Neural crest cell (in vitro differentiated cells): Measurements from ENCODE around the gene CTPS1. TPM values are rescaled to one million over a fixed set of nuclear protein-coding genes. Genes with fewer than 3 reads are reported as not detected.

Experiments used
- DNase-seq: peaks from one replicate; pipeline ENCODE4 v3.0.0; 2021; ENCODE audit warnings: low read depth, mixed read lengths, low spot score
- H3K27ac Mint-ChIP-seq: one replicate; pipeline ENCODE4 v1.8.0; 2021; ENCODE audit warnings: mild to moderate bottlenecking, mixed read lengths; ENCODE audit not compliant: unreplicated experiment
- H3K27me3 Mint-ChIP-seq: 2 replicates; pipeline ENCODE4 v1.8.0; 2021; ENCODE audit warnings: low read depth, mild to moderate bottlenecking, mixed read lengths
- H3K36me3 Mint-ChIP-seq: 2 replicates; pipeline ENCODE4 v1.8.0; 2021; ENCODE audit warnings: low read depth, mild to moderate bottlenecking, mixed read lengths
- H3K4me1 Mint-ChIP-seq: 2 replicates; pipeline ENCODE4 v1.8.0; 2021; ENCODE audit warnings: mixed read lengths
- H3K4me3 Mint-ChIP-seq: one replicate; pipeline ENCODE4 v1.8.0; 2021; ENCODE audit warnings: mild to moderate bottlenecking, mixed read lengths
- H3K9me3 Mint-ChIP-seq: 2 replicates; pipeline ENCODE4 v1.8.0; 2021; ENCODE audit warnings: mixed read lengths
- CTCF ChIP-seq: fragments of 200-600 bp; sonication (generic); conservative IDR thresholded peaks from 2 replicates; pipeline ENCODE4 v1.5.0; 2021; ENCODE audit warnings: antibody characterized with exemption, mild to moderate bottlenecking
- total RNA-seq: library from RNA; stranded (reverse); gene quantifications from 2 replicates; pipeline ENCODE4 v1.2.1, GENCODE V29; 2021

Gene CTPS1
- total RNA-seq, 1 donor from 2014 or later = 114 TPM

- H3K27ac Mint-ChIP-seq = no peak overlapping the region
- H3K4me1 Mint-ChIP-seq = no peaks in the 10 kb centered on the region
- H3K9me3 Mint-ChIP-seq = no peaks in the 10 kb centered on the region
- H3K4me3 Mint-ChIP-seq = no peak overlapping the region
- no peaks in the 10 kb centered on the region for H3K36me3 Mint-ChIP-seq
- no peak for TF ChIP-seq CTCF
- H3K27me3 Mint-ChIP-seq = no peaks in the 10 kb centered on the region
- DNase-seq = no peak
Observed at GRCh38 chr1:40969445-40969844, 10.1 kb upstream of the CTPS1 start.

GRCh38 chr1:40971966-40972365 is 7.5 kb upstream of the CTPS1 start:
- peaks cover 3% of the 10 kb centered on the region for H3K9me3 Mint-ChIP-seq
- no peaks in the 10 kb centered on the region for H3K4me1 Mint-ChIP-seq
- DNase-seq = no peak
- no peaks in the 10 kb centered on the region for H3K27me3 Mint-ChIP-seq
- no peak overlapping the region for H3K27ac Mint-ChIP-seq
- H3K4me3 Mint-ChIP-seq = no peak overlapping the region
- no peaks in the 10 kb centered on the region for H3K36me3 Mint-ChIP-seq
- no peak for TF ChIP-seq CTCF

GRCh38 chr1:40973912-40974311 is 5.6 kb upstream of the CTPS1 start:
- Mint-ChIP-seq H3K27ac (no peak overlapping the region), H3K27me3 (no peaks in the 10 kb centered on the region), H3K4me3 (no peak overlapping the region), H3K36me3 (no peaks in the 10 kb centered on the region), H3K4me1 (peaks cover 2% of the 10 kb centered on the region), H3K9me3 (peaks cover 5% of the 10 kb centered on the region)
- no peak for TF ChIP-seq CTCF
- DNase-seq = no peak

GRCh38 chr1:40974945-40975344 is 4.6 kb upstream of the CTPS1 start:
- no peak for TF ChIP-seq CTCF
- H3K27me3 Mint-ChIP-seq = no peaks in the 10 kb centered on the region
- H3K4me1 Mint-ChIP-seq = peaks cover 3% of the 10 kb centered on the region
- H3K9me3 Mint-ChIP-seq = peaks cover 5% of the 10 kb centered on the region
- H3K36me3 Mint-ChIP-seq = no peaks in the 10 kb centered on the region
- peak overlapping the region; percentile 0 for H3K4me3 Mint-ChIP-seq
- DNase-seq = no peak
- no peak overlapping the region for H3K27ac Mint-ChIP-seq

GRCh38 chr1:40976952-40977690 is 2.4 kb upstream of the CTPS1 start:
- Mint-ChIP-seq H3K36me3 (no peaks in the 10 kb centered on the region), H3K27ac (no peak overlapping the region), H3K4me1 (peaks cover 21% of the 10 kb centered on the region), H3K27me3 (no peaks in the 10 kb centered on the region), H3K9me3 (peaks cover 5% of the 10 kb centered on the region), H3K4me3 (peak overlapping the region; percentile 66)
- DNase-seq = no peak
- TF ChIP-seq CTCF = no peak
